Neutrophil (primary cell): ENCODE results near the gene UHMK1.

Experiments
- H3K27ac ChIP-seq: fragments of 200-600 bp; sonication (generic); 2 replicates; pipeline ENCODE4 v1.5.1; 2016; ENCODE audit warnings: mild to moderate bottlenecking, moderate library complexity
- H3K27me3 ChIP-seq: fragments of 200-600 bp; sonication (generic); 2 replicates; pipeline ENCODE4 v1.6.0; 2016; ENCODE audit warnings: mild to moderate bottlenecking
- H3K36me3 ChIP-seq: fragments of 200-600 bp; sonication (generic); 2 replicates; pipeline ENCODE4 v1.5.1; 2017
- H3K4me1 ChIP-seq, 2 experiments: fragments of 200-600 bp in 1 of 2; sonication (generic) in 1 of 2; 1 replicate in 1 of 2; 2 replicates in 1 of 2; pipeline versions ENCODE4 v1.5.1 to v1.6.1; 2013 to 2016; ENCODE audit warnings: low read depth in 1 of 2, low read length in 1 of 2, mild to moderate bottlenecking in 1 of 2, moderate library complexity in 1 of 2; ENCODE audit not compliant: control insufficient read depth in 1 of 2, insufficient read depth in 1 of 2
- H3K4me3 ChIP-seq, 2 experiments: fragments of 200-600 bp in 1 of 2; sonication (generic) in 1 of 2; 1 replicate in 1 of 2; 2 replicates in 1 of 2; pipeline ENCODE4 v1.5.1; 2013 to 2016; ENCODE audit warnings: low read depth in 1 of 2, low read length in 1 of 2, mild to moderate bottlenecking in 1 of 2, moderate library complexity in 1 of 2
- H3K9me3 ChIP-seq: fragments of 200-600 bp; sonication (generic); 2 replicates; pipeline ENCODE4 v1.5.1; 2016
- CTCF ChIP-seq: fragments of 200-600 bp; sonication (generic); IDR thresholded peaks from 2 replicates; pipeline ENCODE4 v1.5.1; 2016; ENCODE audit warnings: antibody characterized with exemption

UHMK1 gene

GRCh38 chr1:162498496-162498810 is 835 bp downstream of the UHMK1 start:
- peaks cover 34% of the 10 kb centered on the region for H3K36me3 ChIP-seq
- H3K4me3 ChIP-seq = peak overlapping the region; percentile 83 to 89
- H3K4me1 ChIP-seq = peaks cover 18% of the 10 kb centered on the region in 2 experiments
- no peaks in the 10 kb centered on the region for H3K9me3 ChIP-seq
- TF ChIP-seq CTCF = no peak
- H3K27ac ChIP-seq = peak overlapping the region; percentile 88
- H3K27me3 ChIP-seq = peaks cover 15% of the 10 kb centered on the region

GRCh38 chr1:162500805-162501204 is 3.2 kb downstream of the UHMK1 start:
- H3K36me3 ChIP-seq = peaks cover 58% of the 10 kb centered on the region

GRCh38 chr1:162502077-162502476 is 4.5 kb downstream of the UHMK1 start:
- no peaks in the 10 kb centered on the region for H3K9me3 ChIP-seq
- no peaks in the 10 kb centered on the region for H3K27me3 ChIP-seq
- H3K36me3 ChIP-seq = peaks cover 65% of the 10 kb centered on the region
- H3K4me1 ChIP-seq = peaks cover 17% of the 10 kb centered on the region in 2 experiments
- TF ChIP-seq CTCF = no peak
- H3K4me3 ChIP-seq = no peak overlapping the region
- no peak overlapping the region for H3K27ac ChIP-seq

More at GRCh38 chr1:162500805-162501204, 3.2 kb downstream of the UHMK1 start:
- TF ChIP-seq CTCF = no peak
- no peak overlapping the region for H3K27ac ChIP-seq
- H3K4me3 ChIP-seq = no peak overlapping the region
- no peaks in the 10 kb centered on the region for H3K27me3 ChIP-seq
- no peaks in the 10 kb centered on the region for H3K9me3 ChIP-seq
- H3K4me1 ChIP-seq = peaks cover 18% of the 10 kb centered on the region in 2 experiments

- Histone ChIP-seq H3K27me3 (no peaks in the 10 kb centered on the region), H3K36me3 (peaks cover 71% of the 10 kb centered on the region), H3K27ac (no peak overlapping the region), H3K4me3 (no peak overlapping the region), H3K4me1 (peaks cover 13% of the 10 kb centered on the region in 2 experiments), H3K9me3 (no peaks in the 10 kb centered on the region)
- TF ChIP-seq CTCF = no peak
These were observed 5.3 kb downstream of the UHMK1 start for GRCh38 chr1:162502928-162503327.

- peaks cover 71% of the 10 kb centered on the region for H3K36me3 ChIP-seq
- no peaks in the 10 kb centered on the region for H3K9me3 ChIP-seq
- TF ChIP-seq CTCF = no peak
These were observed 29.7 kb downstream of the UHMK1 start for GRCh38 chr1:162527314-162527713.

More at GRCh38 chr1:162527314-162527713, 29.7 kb downstream of the UHMK1 start:
- no peak overlapping the region for H3K4me3 ChIP-seq
- H3K27ac ChIP-seq = no peak overlapping the region
- H3K27me3 ChIP-seq = no peaks in the 10 kb centered on the region
- H3K4me1 ChIP-seq = no peaks in the 10 kb centered on the region
